Activated B cell treated with CpG ODN at 0.5 μM for 24 hours (primary cell): Measurements from ENCODE around the gene KRTAP9-7. TPM values are rescaled to one million over a fixed set of nuclear protein-coding genes. Genes with fewer than 3 reads are reported as not detected.

Experiments
- ATAC-seq: fragments of 200-7000 bp; cut with Tn5 transposase; one replicate; pipeline ENCODE4 v1.10.0; 2021; ENCODE audit warnings: low read depth, mild to moderate bottlenecking, moderate library complexity
- CTCF ChIA-PET: fragments of 350-600 bp; sonication (Branson Sonifier 250); formaldehyde crosslinking; loops from one replicate; lab custom pipeline; 2021; ENCODE audit warnings: antibody characterized with exemption; lab: Charles Lee
- POLR2A ChIA-PET: fragments of 350-600 bp; sonication (Branson Sonifier 250); formaldehyde crosslinking; loops from one replicate; lab custom pipeline; 2021; ENCODE audit warnings: antibody characterized with exemption; lab: Charles Lee
- DNase-seq: peaks from one replicate; pipeline ENCODE4 v3.0.0; 2022
- H3K27ac Mint-ChIP-seq: one replicate; pipeline ENCODE4 v1.8.0; 2020; ENCODE audit warnings: mixed read lengths
- H3K27me3 Mint-ChIP-seq: one replicate; pipeline ENCODE4 v1.8.0; 2021; ENCODE audit warnings: mixed read lengths
- H3K36me3 Mint-ChIP-seq: one replicate; pipeline ENCODE4 v1.8.0; 2021; ENCODE audit warnings: low read depth, mixed read lengths
- H3K4me1 Mint-ChIP-seq: one replicate; pipeline ENCODE4 v1.8.0; 2021; ENCODE audit warnings: mixed read lengths
- H3K4me3 Mint-ChIP-seq: one replicate; pipeline ENCODE4 v1.8.0; 2020; ENCODE audit warnings: mild to moderate bottlenecking, mixed read lengths
- H3K9me3 Mint-ChIP-seq: one replicate; pipeline ENCODE4 v1.8.0; 2020; ENCODE audit warnings: mixed read lengths
- CTCF ChIP-seq: fragments of 200-600 bp; IDR thresholded peaks from one replicate; pipeline ENCODE4 v1.8.0; 2022; ENCODE audit warnings: antibody characterized with exemption, mild to moderate bottlenecking
- intact Hi-C: fragments of 100-400 bp; cut with micrococcal nuclease; formaldehyde crosslinking; loops from one replicate; pipeline ENCODE4 v1.15.1; 2024
- total RNA-seq: library from RNA; stranded (reverse); gene quantifications from 2 replicates; pipeline ENCODE4 v1.2.3, GENCODE V29; 2022

Gene KRTAP9-7
- total RNA-seq, 1 donor from 2014 or later: not detected

- Mint-ChIP-seq H3K4me1 (peaks cover 37% of the 10 kb centered on the region), H3K27ac (peak within 1 kb of the TSS; percentile 88), H3K27me3 (peaks cover 5% of the 10 kb centered on the region), H3K9me3 (no peaks in the 10 kb centered on the region), H3K36me3 (no peaks in the 10 kb centered on the region), H3K4me3 (peak within 1 kb of the TSS; percentile 65)
- ATAC-seq (peak; percentile 50), DNase-seq (no peak)
- CTCF ChIA-PET: interaction anchor here (0.7 to 1.3 kb wide), 3 partner anchors 13 to 399 kb away, joined by 3 to 4 read pairs (median 3); no protein-coding TSS in a partner anchor
- no peak for TF ChIP-seq CTCF
- intact Hi-C loops: loop anchor here (1.0 kb wide), 1 partner anchor 132 kb away; no protein-coding TSS in a partner anchor
- POLR2A ChIA-PET: interaction anchor here (0.7 to 1.1 kb wide), 4 partner anchors 14 to 752 kb away, joined by 3 to 5 read pairs (median 3); partner anchors contain the start of genes EIF1 and SMARCE1
Observed at GRCh38 chr17:41308918-41309359, 33.4 kb downstream of the KRTAP9-7 start, which contains the start of gene KRTAP16-1. Gene KRTAP16-1 (minus strand): TSS chr17:41309309. CDS start chr17:41309253, 56 bp downstream.

- intact Hi-C loops: no loop called here
- DNase-seq (no peak), ATAC-seq (no peak)
- ChIA-PET POLR2A (no interaction called here), CTCF (no interaction called here)
- H3K4me1 Mint-ChIP-seq: peaks cover 34% of the 10 kb centered on the region
- no peak for TF ChIP-seq CTCF
- no peak overlapping the region for H3K27ac Mint-ChIP-seq
- peaks cover 17% of the 10 kb centered on the region for H3K27me3 Mint-ChIP-seq
- H3K9me3 Mint-ChIP-seq: no peaks in the 10 kb centered on the region
- no peak overlapping the region for H3K4me3 Mint-ChIP-seq
- H3K36me3 Mint-ChIP-seq: no peaks in the 10 kb centered on the region
Observed at GRCh38 chr17:41311111-41311510, 35.6 kb downstream of the KRTAP9-7 start.

GRCh38 chr17:41315204-41315794, 39.8 kb downstream of the KRTAP9-7 start, which contains the start of gene KRTAP17-1:
Gene KRTAP17-1 (minus strand): TSS chr17:41315710. CDS start chr17:41315650, 60 bp downstream.
- intact Hi-C loops: no loop called here
- no peak for TF ChIP-seq CTCF
- H3K4me1 Mint-ChIP-seq: peaks cover 4% of the 10 kb centered on the region
- no peak for ATAC-seq
- no peak within 1 kb of the TSS for H3K27ac Mint-ChIP-seq
- CTCF ChIA-PET: no interaction called here
- POLR2A ChIA-PET: no interaction called here
- DNase-seq: no peak
- peaks cover 8% of the 10 kb centered on the region for H3K9me3 Mint-ChIP-seq
- H3K36me3 Mint-ChIP-seq: no peaks in the 10 kb centered on the region
- H3K27me3 Mint-ChIP-seq: peaks cover 19% of the 10 kb centered on the region
- H3K4me3 Mint-ChIP-seq: no peak within 1 kb of the TSS

GRCh38 chr17:41315814-41316445, 40.4 kb downstream of the KRTAP9-7 start:
- Mint-ChIP-seq H3K36me3 (no peaks in the 10 kb centered on the region), H3K4me3 (no peak overlapping the region), H3K27me3 (peaks cover 19% of the 10 kb centered on the region), H3K9me3 (peaks cover 13% of the 10 kb centered on the region), H3K27ac (no peak overlapping the region), H3K4me1 (no peaks in the 10 kb centered on the region)
- TF ChIP-seq CTCF: no peak
- ChIA-PET CTCF (no interaction called here), POLR2A (no interaction called here)
- ATAC-seq: no peak
- no peak for DNase-seq
- intact Hi-C loops: loop anchor here (2.0 kb wide), 1 partner anchor 67 kb away; the partner anchor contains the start of gene KRTAP9-4

GRCh38 chr17:41318231-41318630, 42.7 kb downstream of the KRTAP9-7 start:
- Mint-ChIP-seq H3K27ac (no peak overlapping the region), H3K4me3 (no peak overlapping the region), H3K4me1 (no peaks in the 10 kb centered on the region), H3K27me3 (peaks cover 15% of the 10 kb centered on the region), H3K36me3 (no peaks in the 10 kb centered on the region), H3K9me3 (peaks cover 13% of the 10 kb centered on the region)
- no peak for TF ChIP-seq CTCF
- ATAC-seq (no peak), DNase-seq (no peak)
- POLR2A ChIA-PET: no interaction called here
- intact Hi-C loops: no loop called here
- CTCF ChIA-PET: no interaction called here
